GM10248 (cell line): Measurements from ENCODE around the gene TTC21A.

ENCODE experiments used
- CTCF ChIA-PET: fragments of 300-600 bp; sonication (Branson Sonifier 250); formaldehyde crosslinking; extraction: SDS; loops from one replicate; lab custom pipeline; 2021; ENCODE audit warnings: antibody characterized with exemption; lab: Yijun Ruan, JAX
- POLR2A ChIA-PET: fragments of 350-650 bp; sonication (Branson Sonifier 250); formaldehyde crosslinking; extraction: SDS; loops from one replicate; lab custom pipeline; 2020; ENCODE audit warnings: antibody characterized with exemption; lab: Yijun Ruan, JAX
- DNase-seq: peaks from one replicate; pipeline ENCODE4 v3.0.0; 2012; ENCODE audit errors: extremely low spot score
- TF ChIP-seq, protein P1 (sequence below): IDR thresholded peaks from 2 replicates; pipeline ENCODE4 v1.5.1; 2012; ENCODE audit warnings: mild to moderate bottlenecking, low read depth; ENCODE audit errors: extremely low read depth, missing control alignments, control extremely low read depth

The TTC21A gene

GRCh38 chr3:39144748-39145380 lies 37.4 kb downstream of the TTC21A start:
- DNase-seq = no peak
- POLR2A ChIA-PET = interaction anchor here (0.6 kb wide), 1 partner anchor 955 kb away, joined by 3 read pairs; no protein-coding TSS in a partner anchor
- CTCF ChIA-PET = interaction anchor here (1.9 to 9.0 kb wide), 4 partner anchors 18 to 147 kb away, joined by 4 to 49 read pairs (median 8); partner anchors contain the start of genes GORASP1 and TTC21A
- TF ChIP-seq, protein P1, sequence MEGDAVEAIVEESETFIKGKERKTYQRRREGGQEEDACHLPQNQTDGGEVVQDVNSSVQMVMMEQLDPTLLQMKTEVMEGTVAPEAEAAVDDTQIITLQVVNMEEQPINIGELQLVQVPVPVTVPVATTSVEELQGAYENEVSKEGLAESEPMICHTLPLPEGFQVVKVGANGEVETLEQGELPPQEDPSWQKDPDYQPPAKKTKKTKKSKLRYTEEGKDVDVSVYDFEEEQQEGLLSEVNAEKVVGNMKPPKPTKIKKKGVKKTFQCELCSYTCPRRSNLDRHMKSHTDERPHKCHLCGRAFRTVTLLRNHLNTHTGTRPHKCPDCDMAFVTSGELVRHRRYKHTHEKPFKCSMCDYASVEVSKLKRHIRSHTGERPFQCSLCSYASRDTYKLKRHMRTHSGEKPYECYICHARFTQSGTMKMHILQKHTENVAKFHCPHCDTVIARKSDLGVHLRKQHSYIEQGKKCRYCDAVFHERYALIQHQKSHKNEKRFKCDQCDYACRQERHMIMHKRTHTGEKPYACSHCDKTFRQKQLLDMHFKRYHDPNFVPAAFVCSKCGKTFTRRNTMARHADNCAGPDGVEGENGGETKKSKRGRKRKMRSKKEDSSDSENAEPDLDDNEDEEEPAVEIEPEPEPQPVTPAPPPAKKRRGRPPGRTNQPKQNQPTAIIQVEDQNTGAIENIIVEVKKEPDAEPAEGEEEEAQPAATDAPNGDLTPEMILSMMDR = no peak

DNA sequence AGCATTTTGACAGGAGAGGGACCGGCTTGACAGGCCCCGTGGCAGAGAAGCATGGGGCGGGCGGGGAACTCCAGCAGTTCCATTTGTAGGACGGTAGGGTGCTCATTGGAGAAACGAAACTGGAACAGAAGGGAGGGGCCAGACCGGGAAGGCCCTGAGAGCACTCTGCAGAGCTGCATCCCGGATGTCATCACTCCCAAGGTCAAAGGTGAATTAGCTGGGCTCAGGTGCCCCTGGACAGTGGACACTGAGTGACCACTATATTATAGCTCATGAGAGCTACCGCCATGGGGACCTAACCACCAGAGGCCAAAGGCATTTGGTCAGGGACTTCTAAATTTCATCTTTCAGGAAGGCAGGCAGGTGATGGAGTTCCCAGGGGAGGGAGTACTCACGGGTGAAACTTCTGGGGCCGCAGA lies 38.6 kb downstream of the TTC21A start:
- TF ChIP-seq, protein P1 = no peak
- ChIA-PET POLR2A (no interaction called here), CTCF (interaction anchor here (0.8 to 9.0 kb wide), 9 partner anchors 10 to 146 kb away, joined by 3 to 49 read pairs (median 5); no protein-coding TSS in a partner anchor)
- no peak for DNase-seq

DNA sequence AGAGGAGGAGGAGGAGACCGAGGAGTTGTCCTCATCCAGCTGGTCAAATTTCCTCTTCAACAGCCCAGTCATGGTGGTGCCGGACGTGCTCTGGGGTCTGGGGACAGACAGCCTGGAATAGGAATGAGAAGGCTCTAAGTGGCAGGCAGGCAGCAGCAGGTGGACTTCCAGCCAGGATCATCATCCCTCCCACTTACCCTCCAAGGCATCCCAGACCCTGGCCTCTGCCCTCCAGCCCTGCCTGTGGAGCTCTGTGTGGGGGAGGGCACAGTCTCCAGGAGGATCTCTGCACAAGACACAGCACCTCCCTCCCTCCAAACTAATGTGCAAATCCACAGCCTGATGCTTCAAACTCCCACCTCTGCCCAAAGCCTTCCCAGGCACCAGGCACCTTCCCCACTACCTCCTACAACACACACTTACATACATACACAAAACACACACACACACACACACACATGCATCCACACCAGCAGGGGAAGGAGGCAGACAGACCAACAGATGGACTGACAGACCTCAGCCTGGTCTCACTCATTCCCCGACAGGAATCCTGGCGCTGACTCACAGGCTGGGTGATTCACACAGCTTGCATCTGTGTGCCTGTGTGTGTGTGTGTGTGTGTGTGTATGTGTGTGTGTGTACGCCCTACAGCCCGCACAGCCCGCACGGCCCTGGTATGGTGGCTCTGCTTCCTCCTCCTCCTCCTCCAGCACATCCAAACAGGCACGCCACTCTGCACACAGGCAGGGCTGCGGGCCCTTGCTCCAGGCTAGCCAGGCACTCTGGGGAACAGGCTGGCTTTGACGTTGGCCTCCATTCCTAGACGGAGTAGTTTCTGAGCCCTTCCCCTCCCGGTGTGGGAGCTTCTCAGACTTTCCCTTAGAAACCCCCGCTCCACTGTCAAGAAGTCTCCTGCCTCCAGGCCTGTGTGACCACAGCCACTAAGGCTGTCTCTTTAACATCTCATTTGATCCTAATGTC lies 39.4 kb downstream of the TTC21A start:
- ChIA-PET CTCF (interaction anchor here (0.8 to 9.0 kb wide), 10 partner anchors 11 to 145 kb away, joined by 3 to 49 read pairs (median 4); no protein-coding TSS in a partner anchor), POLR2A (no interaction called here)
- DNase-seq = no peak
- TF ChIP-seq, protein P1 = no peak

DNA sequence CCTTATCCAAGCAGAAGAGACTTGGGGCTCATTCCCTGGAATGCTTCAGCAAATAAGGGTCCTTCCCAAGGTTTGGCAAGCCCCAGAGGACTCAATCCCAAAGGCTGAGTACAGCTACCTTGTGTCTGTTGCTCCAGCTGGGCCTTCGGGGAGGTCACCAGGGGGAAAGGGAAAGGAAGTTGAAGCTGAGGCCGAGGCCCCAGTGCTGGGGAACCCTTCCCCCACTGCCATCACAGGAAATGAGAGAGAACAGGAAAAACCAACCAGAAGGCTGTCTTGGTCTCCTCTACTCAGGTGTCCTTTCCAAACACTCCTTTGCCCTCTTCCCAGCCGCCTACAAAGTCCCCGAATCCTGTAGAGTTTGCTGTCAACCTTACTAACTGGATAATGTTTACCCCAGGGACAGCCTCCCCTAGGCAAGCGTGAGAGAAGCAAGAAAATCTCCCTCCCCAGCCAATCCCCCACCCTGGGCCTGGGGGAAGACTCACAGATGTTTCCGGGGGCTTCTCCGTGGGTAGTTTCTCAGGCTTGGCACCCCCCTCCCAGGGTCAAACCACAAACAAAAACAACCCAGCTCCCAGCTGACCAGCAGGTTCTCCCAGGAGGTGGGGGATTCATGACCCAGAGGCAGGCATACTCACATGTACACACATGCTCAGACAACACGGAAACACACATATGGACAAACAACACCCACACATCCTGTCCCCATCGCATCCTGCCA lies 40.4 kb downstream of the TTC21A start:
- POLR2A ChIA-PET = no interaction called here
- CTCF ChIA-PET = interaction anchor here (0.9 to 9.0 kb wide), 3 partner anchors 17 to 140 kb away, joined by 3 to 49 read pairs (median 3); no protein-coding TSS in a partner anchor
- TF ChIP-seq, protein P1 = no peak
- no peak for DNase-seq

GRCh38 chr3:39148435-39149058 lies 41.1 kb downstream of the TTC21A start:
- POLR2A ChIA-PET = interaction anchor here (0.6 to 0.8 kb wide), 3 partner anchors 10 to 136 kb away, joined by 3 read pairs; no protein-coding TSS in a partner anchor
- TF ChIP-seq, protein P1 = no peak
- CTCF ChIA-PET = interaction anchor here (0.9 to 9.0 kb wide), 4 partner anchors 9 to 140 kb away, joined by 3 to 49 read pairs (median 4); no protein-coding TSS in a partner anchor
- no peak for DNase-seq
